Measurements from ENCODE around the gene CSRNP3.

CSRNP3 gene

DNA sequence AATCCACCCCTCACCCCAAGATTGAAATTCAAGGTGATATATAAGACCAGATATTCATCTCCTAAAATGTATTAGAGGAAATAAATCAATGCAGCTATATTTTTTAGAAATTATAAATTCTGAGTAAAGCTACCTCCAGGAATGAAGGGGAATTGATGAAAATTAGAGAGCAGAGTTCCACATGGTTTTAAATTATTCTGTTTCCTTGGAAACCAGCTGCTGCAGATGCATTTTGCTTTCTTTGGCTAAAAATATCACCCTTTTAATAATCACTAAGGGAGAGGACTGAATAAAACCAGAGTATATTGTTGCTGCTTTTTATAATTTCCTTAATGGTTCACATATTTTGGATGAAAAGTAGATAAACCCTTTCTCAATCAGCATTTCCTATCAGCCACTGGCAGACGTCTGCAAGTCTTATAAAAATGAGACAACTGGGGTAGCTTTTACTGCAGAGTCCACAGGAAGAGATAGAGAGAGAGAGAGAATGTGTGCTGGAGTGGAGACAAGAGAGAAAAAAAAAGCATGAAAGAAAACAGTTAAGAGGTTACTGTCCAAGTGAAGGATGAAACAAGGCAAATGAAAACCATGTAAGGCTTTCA is 2.0 kb downstream of the CSRNP3 start:
- no peak for DNase-seq

DNA sequence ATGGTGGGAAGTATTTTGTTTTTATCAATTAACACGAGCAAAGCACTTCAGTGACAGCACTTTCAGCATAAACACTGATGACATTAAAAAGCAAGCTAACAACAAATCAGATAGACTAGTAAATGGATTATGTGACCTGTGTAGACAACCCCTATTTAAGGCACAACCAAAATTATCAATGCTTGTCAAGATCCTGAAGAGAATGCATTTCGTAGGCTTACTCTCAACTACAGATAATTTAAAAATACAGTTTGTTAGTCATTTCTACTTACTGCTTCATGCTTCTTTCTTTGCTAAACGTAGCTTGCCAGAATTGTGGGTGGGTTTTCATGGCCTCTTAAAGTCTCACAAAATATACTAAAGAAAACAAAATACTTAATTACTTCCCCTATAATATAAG is 3.4 kb downstream of the CSRNP3 start:
- DNase-seq = no peak

DNA sequence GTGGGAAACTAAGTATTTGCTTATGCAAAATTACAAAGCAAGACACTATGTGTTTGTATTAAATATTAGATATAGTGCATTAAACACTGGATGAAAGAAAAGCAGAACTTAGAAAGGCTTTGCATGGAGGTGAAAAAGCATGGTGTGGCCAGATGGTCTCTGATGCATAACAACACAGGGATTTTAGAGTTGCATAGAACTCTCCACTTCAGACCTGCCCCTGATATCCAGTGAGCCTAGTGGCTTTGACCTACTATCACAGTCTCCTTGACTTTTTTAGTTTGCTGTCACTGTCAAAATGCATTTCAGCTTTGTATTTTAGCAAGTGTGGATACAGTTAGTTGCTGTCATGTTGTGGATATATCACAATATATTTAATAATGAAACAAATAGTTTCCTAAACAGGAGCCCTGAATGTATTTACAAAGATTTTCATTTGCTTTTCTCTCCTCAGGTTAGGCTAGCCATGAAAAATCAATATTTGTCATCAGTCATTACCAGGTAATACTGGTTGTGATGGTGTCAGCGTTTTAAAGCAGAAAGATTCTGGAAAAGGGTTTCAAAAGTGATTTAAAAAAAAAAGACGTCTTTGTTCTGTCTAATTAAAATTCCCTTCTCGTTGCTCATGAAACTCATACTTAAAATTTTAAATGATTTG is 5.2 kb downstream of the CSRNP3 start:
- no peak for DNase-seq

DNA sequence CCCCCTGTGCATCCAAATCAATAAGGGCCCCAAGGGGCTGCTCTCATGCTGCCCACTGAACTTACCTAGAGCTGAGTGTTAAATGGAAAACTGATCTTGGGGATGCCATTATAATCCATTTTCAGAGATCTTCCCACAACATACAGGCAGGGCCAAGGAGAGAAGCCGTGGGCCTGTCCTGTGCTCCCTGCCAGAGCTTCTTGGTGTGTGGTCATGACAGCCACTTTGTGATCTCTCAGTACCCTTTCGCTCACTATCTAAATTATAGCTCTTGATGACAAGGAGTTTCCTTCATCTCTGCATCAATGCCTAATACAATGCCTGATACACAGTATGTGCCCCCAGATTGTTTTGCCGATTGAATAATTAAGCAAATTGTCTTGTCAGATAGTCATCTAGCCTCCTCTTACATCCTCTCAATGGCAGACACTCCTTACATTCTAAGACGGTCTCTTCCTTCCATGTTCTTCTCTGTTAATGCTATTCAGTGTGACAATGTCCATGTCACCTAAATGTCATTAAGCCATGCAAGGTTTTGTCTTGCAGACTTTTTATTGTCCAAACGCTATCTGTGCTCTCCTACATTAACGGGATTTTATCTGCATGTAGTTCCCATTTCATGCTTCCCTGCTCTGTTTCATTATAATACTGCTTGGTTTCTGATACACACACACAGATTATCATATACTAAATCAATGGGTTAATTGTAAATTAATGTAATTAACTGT is 5.9 kb downstream of the CSRNP3 start:
- DNase-seq = no peak

DNA sequence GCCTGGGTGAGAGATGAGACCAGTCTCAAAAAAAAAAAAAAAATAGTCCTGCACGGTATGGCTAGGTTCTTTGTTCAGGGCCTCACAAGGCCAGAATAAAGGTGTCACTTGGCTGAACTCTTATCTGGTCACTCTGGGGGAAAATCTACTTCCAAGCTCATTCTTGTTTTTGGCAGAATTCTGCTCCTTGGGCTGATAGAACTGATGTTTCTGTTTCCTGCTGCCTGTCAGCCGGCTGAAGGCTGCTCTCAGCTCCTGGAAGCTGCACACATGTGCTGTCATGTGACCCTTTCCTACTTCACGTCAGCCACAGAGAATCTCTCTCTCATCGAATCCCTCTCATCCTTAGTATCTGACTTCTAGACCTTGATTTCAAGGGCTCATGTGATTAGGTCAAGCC is 10.4 kb downstream of the CSRNP3 start:
- DNase-seq = no peak

DNA sequence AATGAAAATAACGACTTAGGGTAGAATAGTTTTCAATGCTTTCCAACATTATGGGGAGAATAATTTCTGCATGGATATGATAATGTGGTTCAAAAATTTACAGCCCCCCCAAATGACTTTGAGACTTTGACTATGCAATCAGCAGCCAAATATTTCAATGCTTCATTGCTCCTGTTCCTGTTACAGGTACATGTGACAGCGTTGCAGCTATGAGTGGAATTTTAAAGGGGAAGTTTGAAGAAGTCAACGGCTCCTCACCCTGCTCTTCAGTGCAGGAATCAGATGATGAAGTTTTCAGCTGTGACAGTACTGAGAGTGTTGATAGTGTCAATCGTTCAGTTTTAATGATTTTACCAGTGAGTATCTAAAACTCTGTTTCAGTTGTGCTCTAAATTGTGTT is 25.1 kb downstream of the CSRNP3 start:
- DNase-seq = no peak

DNA sequence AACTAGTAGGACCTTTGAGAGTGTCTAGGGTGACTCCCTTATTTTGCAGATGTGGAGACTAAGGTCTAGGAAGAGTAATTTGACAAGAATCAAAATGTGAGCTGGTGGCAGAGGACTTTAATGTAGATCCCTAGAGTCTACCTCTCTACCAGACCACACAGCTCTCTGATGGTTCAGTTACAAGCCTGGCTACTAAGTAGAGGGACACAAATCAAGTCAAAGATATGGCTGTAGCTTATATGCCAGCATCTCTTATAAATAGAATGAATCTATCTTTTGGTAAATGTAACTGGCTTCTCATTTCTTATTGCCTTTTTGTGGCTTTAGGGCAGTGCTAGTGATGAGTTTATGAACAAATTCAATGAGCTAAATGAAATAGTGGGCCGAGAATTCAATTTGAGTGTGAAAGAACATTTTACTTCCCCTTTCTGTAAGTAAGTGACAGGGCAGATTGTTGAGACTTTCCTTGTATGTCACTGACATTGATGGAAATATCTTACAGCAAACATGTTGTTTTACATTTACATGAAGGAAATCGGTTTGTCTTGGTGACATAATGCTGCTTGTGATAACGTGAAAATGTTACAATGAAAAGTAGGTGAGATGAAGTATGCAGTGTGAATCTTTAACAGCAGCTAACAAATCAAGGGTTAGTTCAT is 28.3 kb downstream of the CSRNP3 start:
- no peak for DNase-seq

DNA sequence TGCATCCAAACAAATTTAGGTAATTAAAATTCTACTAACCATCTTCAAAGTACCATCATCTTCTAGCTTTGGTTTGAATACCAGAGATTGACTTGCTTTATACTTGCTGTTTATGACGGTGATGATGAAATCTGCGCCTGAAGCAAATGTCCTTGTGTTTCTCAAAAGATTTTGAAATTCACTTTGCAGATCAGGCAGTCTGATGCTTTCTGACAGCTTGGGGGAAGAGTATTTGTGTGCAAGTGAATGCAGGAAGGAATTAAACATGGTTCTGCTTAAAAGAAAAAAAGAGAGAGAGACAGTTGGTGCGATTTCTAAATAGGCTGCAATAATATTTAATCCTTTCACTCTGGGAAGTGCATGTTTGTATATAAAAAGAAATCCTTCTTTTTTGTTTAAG is 29.6 kb downstream of the CSRNP3 start:
- DNase-seq = no peak

DNA sequence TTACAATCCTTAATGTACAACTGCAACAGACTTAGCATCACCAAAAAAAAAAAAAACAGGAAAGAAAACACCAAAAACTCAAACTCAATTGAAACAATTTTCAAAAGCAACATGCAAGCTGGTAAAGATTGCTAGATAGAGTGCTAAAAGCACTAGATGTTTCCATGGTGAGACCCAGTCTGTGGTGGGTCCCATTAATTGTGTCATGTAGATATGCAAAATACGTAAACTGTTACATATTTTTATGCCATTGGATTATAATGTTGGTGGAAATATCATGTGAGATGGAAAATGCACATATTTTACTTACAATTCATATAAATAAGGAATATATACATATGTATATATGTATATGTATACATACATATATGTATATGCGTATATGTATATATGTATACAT is 30.5 kb downstream of the CSRNP3 start:
- DNase-seq = no peak

DNA sequence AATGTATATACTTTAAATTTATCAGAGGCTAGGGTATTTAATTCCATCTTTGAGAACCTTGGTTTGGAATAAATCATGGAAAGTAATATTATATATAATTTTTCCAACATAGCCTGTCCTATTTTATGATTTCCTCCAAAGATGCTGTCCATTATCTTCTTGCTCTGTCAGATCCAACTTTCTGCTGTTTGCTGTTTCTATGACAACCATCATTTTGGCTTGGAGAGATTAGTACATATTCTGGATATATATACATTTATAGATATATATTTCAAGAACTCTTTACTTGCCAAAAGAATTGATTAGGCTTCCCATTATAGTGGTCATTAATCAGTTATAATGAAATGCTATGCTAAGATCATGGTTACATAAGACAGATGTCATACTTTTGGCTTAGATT is 31.3 kb downstream of the CSRNP3 start:
- no peak for DNase-seq

DNA sequence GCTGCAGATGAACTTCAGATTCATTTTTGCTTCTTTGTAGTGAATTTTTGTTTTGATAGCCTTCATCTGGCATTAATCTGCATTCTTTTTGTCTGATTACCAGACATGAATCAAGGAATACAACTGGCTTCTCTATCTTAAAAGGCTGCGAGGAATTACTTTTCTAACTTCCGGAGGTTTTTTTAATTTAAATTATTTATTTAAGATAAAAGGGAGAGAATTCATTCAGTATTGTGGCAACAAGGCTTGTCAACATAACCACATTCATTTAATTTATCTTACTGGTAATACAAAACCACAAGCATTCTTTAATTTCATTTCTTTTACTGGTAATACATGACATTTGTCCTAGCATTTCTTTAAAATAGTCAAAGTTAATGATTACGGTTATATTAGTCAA is 36.0 kb downstream of the CSRNP3 start:
- no peak for DNase-seq

DNA sequence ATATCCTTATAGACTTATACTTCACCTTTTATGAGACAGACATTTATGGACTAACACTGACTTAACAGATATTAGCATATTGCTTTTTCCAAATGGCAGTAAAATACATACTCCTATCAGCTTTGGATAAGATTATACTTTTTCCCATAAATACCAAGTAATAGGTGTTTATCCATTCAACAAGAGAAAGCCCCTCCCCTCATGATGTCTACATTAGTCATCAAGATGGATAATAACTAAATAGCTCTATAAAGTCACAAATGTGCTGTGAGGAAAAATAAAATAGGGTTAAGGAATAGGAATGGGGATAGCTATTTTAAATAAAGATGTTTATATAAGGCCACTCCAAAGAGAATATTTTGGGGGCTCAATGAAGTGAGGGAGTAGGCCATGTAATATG is 39.4 kb downstream of the CSRNP3 start:
- no peak for DNase-seq

DNA sequence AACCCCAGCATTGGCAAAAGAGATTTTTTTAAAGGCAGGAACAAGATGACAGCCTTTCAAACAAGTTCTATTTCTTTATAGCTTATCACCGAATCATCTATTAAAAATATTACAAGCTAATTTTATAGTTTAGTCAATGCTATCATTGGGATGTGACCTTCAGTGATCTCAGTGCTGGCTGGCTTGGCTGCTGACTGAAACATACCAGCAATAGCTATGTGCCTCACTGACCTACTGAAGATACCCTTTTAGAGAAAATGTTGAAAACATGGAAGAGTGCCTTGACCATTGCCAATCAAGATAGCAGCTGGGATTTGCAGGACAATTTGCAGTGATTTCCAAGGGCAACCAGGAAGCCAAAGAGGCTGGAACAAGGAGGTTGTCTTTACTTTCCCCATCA is 44.0 kb downstream of the CSRNP3 start:
- DNase-seq = no peak

DNA sequence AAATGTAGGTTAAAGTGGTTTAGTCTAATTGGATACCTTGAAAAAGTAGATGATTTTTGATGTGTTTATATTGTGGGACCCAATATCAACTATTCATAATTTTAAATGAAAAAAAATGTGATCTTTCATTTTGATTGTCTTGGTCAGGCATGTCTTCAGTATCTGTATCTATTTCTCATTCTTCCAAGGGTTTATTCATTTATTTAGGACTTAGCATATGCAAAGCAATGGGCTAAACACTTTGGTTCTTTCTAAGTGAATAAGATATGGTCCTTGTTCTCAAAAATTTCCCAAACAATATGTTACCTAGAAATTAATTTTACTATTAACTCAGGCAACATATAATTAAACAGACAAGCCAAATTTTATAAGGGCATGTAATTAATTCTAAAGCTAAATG is 49.1 kb downstream of the CSRNP3 start:
- DNase-seq = no peak

DNA sequence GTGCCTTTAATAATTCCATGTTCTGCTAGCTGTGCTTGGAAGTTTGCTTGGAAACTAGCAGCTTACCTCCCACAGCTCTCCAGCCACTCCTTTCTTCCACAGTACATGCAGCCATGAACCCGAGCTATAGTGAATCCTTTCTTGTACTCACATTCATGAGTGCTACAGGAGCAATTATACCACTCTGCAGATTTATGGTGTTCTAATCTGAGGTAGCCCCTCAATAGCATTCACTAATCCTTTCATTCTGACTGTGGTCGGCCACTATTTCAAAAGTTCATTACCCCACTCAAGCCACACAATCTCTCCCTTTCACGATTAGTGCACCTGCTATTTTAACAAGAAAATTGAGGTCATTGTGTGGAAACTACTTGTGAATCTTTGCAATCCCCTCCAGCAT is 53.2 kb downstream of the CSRNP3 start:
- no peak for DNase-seq

DNA sequence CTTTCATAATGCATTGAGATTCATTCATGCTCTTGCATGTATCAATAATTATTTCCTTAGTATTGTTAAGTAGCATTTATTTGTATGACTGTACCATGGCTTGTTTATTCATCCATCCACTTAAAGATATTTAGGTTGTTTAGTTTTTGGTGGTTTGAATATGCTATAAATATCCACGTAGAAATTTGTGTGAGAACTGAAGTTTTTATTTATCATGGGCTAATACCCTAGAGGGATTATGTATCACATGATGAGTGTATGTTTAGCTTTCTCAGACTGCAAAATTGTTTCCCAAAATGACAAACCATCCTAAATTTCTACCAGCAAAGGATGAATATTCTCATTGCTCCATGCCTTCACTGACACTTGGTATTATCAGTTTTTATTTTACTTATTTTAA is 55.2 kb downstream of the CSRNP3 start:
- no peak for DNase-seq

DNA sequence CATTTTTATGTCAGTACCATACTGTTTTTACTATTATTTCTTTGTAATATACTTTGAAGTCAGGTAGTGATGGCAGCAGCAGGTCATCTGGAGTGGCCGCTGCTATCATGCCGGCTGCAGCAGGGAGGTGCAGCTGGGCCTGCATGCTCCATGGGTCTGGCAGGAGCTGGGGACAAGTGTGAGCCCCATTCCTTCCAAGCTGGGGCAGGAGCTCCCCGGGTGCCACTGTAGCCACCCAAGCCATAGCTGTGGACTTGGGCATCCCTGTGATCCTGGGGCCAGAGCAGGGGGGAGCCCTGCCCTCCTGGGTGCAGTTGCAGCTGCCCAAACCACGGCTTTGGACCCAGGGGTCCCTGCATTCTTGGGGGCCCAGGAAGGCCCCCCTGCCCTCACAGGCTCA is 59.2 kb downstream of the CSRNP3 start:
- DNase-seq = no peak

DNA sequence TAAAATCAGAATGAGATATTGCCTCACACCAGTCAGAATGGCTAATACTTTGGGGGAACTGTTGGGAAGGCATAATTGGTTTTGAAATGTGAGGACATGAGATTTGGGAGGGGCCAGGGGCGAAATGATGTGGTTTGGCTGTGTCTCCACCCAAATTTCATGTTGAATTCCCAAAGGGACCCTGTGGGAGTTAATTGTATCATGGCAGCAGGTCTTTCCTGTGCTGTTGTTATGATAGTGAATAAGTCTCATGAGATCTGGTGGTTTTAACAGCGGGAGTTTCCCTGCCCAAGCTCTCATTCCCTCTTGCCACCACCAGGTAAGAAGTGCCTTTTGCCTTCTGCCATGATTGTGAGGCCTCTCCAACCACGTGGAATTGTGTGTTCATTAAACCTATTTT is 59.6 kb downstream of the CSRNP3 start:
- no peak for DNase-seq

DNA sequence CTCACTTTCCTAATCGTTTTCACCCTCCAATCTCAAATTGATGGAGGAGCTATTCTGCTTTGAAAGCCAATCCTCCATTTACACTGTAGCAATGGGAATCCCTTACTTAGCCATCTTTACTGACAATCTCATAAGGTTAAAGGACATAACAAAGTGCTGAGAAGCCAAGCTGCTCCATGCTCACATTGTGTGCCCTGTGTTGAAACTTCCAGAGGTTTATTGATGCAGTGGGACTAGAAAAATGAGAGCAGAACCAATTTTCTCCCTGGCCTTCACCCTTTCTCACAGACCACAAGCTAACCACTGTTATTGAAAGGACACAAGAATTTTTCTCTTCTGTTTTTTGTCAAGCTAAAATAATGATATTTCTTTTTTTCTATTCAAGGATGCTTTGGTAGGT is 63.8 kb downstream of the CSRNP3 start:
- no peak for DNase-seq

DNA sequence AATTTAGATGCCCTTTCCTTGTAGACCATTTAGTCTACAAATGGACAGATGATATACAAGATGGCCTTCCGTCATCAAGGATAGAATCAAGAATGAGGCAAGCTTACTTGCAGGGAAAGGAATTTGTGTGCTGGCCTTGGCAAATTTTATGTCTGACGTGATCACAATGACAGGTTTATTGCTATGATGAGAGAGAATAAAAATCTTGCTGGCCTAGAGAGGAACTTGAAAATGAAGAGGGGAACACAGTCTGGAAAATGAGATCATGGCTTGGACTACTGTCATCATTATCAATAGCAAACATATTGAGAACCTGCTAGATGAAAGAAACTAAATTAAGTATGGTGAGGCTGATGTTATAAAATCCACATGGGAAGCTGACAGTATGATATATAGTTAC is 66.0 kb downstream of the CSRNP3 start:
- DNase-seq = no peak

DNA sequence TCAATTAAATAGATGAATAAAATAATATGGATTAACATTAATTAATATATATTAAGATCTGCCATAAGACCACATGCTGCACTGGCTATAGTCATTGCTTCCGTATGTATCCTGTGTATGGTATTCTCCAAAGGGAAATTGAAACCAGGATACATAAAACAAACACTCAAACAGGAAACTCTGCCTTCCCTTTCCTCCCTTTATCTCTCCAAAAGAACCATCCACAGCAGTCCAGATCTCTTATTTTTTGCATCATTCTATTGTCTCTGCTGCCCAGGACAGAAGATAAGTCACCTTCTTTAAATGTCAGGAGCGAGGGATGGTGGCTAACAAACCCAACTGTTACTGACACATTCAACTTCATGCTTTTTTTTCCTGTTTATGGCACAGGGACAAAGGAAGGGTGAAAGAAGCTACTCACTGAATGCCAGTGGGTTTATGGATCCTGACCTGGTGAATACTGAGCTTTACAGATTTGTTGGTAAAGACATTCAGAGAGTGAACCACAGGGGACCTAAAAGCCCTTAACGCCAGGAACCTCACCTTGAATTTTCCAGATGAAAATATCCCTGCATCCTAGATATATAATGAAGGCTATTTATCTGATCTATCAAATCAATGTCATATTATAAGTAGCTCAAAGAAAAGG is 67.5 kb downstream of the CSRNP3 start:
- no peak for DNase-seq

DNA sequence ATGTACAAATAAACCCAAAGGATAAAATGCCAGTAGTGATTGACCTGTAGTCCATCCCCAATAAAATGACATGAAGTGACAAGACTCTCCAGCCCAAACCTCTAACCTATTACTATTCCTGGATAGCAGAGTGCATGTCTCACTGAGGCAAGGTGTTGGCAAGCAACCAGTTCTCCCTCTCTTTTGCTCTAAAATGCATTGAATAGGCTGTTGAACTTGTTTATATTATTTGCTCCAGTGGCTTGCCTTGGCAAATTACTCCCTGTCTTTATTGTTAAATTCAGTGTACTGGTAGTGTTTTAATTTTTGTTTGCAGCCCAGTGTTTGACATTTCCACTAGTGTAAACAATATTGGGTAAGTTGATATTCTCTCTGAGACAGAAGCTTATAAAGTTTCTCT is 70.5 kb downstream of the CSRNP3 start:
- DNase-seq = no peak

DNA sequence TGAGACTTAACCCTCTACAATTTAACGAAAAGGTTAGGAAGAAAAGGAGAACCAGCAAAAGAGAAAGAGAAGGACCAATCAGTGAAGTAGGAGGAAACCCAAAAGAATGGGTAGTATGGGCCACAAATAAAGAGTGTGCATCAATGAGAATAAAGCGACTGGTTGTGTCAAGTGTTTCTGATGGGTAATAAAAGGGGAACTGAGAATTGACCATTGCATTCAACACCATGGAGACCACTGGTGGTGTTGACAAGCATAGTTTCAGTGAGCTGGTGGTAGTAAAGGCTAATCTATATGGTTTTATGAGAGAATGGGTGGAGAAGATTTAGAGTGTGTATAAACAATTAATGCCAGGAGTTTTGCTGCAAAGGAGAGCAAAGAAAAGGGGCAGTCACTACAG is 75.4 kb downstream of the CSRNP3 start:
- DNase-seq = no peak

DNA sequence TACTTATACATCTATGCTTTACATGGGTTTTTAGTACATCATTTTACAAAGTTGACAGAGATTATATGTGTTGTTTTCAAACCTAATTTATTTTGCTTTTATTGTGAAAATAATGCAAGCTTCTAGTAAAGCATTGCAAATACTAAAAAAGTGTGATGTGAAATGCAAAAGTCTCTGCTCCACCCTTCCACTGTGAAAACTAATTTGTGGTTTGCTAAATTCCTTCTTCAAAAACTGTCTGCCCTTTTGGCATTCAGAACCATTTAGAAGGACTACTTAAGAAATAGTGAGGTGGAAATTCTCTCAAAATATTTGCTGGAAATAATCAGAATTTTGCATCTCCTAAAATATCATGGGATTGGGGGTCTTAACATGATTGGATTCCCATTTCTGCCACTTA is 78.4 kb downstream of the CSRNP3 start:
- no peak for DNase-seq
